ENCODE results near the gene TANC2.

GRCh38 chr17:62935098-62935497 lies 30.9 kb upstream of the TANC2 start:
- TF ChIP-seq SIN3A (IDR thresholded peaks at IDR 0.05; ENCODE audit: borderline replicate concordance, insufficient read depth, low read depth, low read length) (no peak), TCF7L2 (IDR thresholded peaks at IDR 0.05; ENCODE audit: low read depth, low read length) (no peak), CTCF (IDR thresholded peaks at IDR 0.05) (no peak)
